HUES6 (cell line): ENCODE results near the gene UBE3A.
"Not testable (repeated sequence)": the region's sequence is repeated elsewhere in the genome, so short reads cannot be mapped to it uniquely, and the experiment has no call there.

Experiments
- H3K27ac ChIP-seq: 2 replicates; pipeline ENCODE4 v1.7.0; 2013; ENCODE audit warnings: low read depth, mild to moderate bottlenecking, low read length, inconsistent platforms
- H3K27me3 ChIP-seq: 2 replicates; pipeline ENCODE4 v1.6.1; 2013; ENCODE audit warnings: low read length; ENCODE audit not compliant: control insufficient read depth, insufficient read depth
- H3K36me3 ChIP-seq: 2 replicates; pipeline ENCODE4 v1.6.1; 2013; ENCODE audit warnings: low read length; ENCODE audit not compliant: control insufficient read depth, insufficient read depth
- H3K4me1 ChIP-seq: 2 replicates; pipeline ENCODE4 v1.6.1; 2013; ENCODE audit warnings: low read length; ENCODE audit not compliant: control insufficient read depth, insufficient read depth
- H3K4me3 ChIP-seq: 2 replicates; pipeline ENCODE4 v1.5.1; 2013; ENCODE audit warnings: low read depth, low read length
- H3K9ac ChIP-seq: one replicate; pipeline ENCODE4 v1.6.1; 2013; ENCODE audit warnings: mild to moderate bottlenecking, low read length
- H3K9me3 ChIP-seq: 2 replicates; pipeline ENCODE4 v1.6.1; 2013; ENCODE audit warnings: low read depth, low read length; ENCODE audit not compliant: control insufficient read depth, insufficient read depth

Gene UBE3A

GRCh38 chr15:25464784-25465183 is 26.0 kb upstream of the UBE3A start:
- Histone ChIP-seq H3K9me3 (no peaks in the 10 kb centered on the region), H3K36me3 (no peaks in the 10 kb centered on the region), H3K4me1 (no peaks in the 10 kb centered on the region), H3K27me3 (no peaks in the 10 kb centered on the region), H3K27ac (no peak overlapping the region), H3K4me3 (no peak overlapping the region), H3K9ac (no peak overlapping the region)

DNA sequence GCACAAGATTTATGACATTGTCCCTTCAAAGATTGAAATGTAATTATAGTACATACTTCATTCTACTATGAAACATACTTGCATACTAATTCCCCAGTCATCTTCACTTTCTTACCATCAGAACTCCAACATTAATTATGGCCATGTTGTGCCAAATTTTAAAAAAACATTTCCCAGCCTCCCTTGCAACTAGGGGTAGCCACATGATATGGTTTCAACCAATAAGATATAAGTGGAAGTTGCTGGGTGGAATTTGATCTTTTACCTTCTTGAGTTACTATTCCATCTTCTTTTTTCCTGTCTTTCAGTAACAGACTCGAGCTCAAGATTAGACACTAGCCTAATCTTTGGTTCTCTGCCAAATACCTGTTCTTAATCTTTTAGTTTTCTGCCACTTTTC is 25.6 kb upstream of the UBE3A start:
- Histone ChIP-seq H3K9ac (no peak overlapping the region), H3K27me3 (no peaks in the 10 kb centered on the region), H3K9me3 (no peaks in the 10 kb centered on the region), H3K4me3 (no peak overlapping the region), H3K4me1 (no peaks in the 10 kb centered on the region), H3K36me3 (no peaks in the 10 kb centered on the region), H3K27ac (no peak overlapping the region)

GRCh38 chr15:25456196-25456595 is 17.4 kb upstream of the UBE3A start:
- H3K4me1 ChIP-seq = no peaks in the 10 kb centered on the region

DNA sequence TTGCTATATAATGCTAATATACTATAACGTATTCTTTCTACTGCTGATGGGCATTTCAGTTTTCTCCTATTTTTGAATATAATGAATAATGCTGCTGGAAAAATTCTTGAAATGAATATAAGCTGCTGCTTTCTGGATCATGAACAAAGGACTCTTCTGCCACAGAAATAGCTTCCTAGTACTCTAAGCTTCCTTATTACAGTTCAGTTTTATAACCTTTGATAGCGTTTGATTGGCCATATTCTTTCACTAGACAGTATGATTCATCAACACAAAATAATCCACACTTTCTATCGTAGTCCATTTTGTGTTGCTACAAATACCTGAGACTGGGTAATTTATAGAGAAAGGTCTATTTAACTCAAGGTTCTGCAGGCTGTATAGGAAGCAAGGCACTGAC is 16.4 kb upstream of the UBE3A start:
- Histone ChIP-seq H3K36me3 (no peaks in the 10 kb centered on the region), H3K4me3 (no peak overlapping the region), H3K27ac (no peak overlapping the region), H3K9me3 (peaks cover 20% of the 10 kb centered on the region; the same call in 1 of the 2 replicates), H3K27me3 (no peaks in the 10 kb centered on the region), H3K9ac (no peak overlapping the region), H3K4me1 (no peaks in the 10 kb centered on the region)

More at GRCh38 chr15:25456196-25456595, 17.4 kb upstream of the UBE3A start:
- Histone ChIP-seq H3K27me3 (no peaks in the 10 kb centered on the region), H3K27ac (no peak overlapping the region), H3K36me3 (no peaks in the 10 kb centered on the region), H3K9me3 (peaks cover 14% of the 10 kb centered on the region; the same call in 1 of the 2 replicates), H3K4me3 (no peak overlapping the region), H3K9ac (no peak overlapping the region)

GRCh38 chr15:25454771-25455170 is 15.9 kb upstream of the UBE3A start:
- Histone ChIP-seq H3K27me3 (no peaks in the 10 kb centered on the region), H3K9ac (no peak overlapping the region), H3K36me3 (no peaks in the 10 kb centered on the region), H3K9me3 (peaks cover 20% of the 10 kb centered on the region; the same call in 1 of the 2 replicates), H3K27ac (no peak overlapping the region), H3K4me3 (no peak overlapping the region), H3K4me1 (no peaks in the 10 kb centered on the region)

DNA sequence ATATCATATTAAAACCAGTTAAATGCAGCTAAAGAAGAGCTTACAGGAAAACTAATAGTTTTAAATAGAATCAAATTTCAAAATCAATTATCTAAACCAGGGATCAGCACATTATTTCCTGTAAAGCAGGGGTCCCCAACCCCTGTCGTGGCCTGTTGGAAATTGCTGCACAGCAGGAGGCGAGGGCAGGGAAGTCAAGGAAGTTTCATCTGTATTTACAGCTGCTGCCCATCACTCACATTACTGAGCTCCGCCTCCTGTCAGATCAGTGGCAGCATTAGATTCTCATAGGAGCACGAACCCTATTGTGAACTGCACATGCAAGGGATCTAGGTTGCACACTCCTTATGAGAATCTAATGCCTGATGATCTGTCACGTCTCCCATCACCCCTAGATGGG is 14.4 kb upstream of the UBE3A start:
- not testable (repeated sequence) for H3K9ac ChIP-seq, H3K4me3 ChIP-seq

GRCh38 chr15:25451501-25451900 is 12.7 kb upstream of the UBE3A start:
- Histone ChIP-seq H3K4me1 (no peaks in the 10 kb centered on the region), H3K4me3 (no peak overlapping the region), H3K9ac (no peak overlapping the region), H3K27ac (no peak overlapping the region), H3K36me3 (no peaks in the 10 kb centered on the region), H3K9me3 (peaks cover 20% of the 10 kb centered on the region; the same call in 1 of the 2 replicates), H3K27me3 (no peaks in the 10 kb centered on the region)

More for the DNA sequence above, 14.4 kb upstream of the UBE3A start:
- H3K36me3 ChIP-seq, H3K27me3 ChIP-seq, H3K27ac ChIP-seq, H3K4me1 ChIP-seq: not testable (repeated sequence)
- H3K9me3 ChIP-seq = peaks cover 20% of the 10 kb centered on the region; the same call in 1 of the 2 replicates

- H3K4me1 ChIP-seq = no peaks in the 10 kb centered on the region
- H3K9ac ChIP-seq = no peak overlapping the region
- H3K27me3 ChIP-seq = no peaks in the 10 kb centered on the region
- H3K27ac ChIP-seq = no peak overlapping the region
- H3K9me3 ChIP-seq = peaks cover 20% of the 10 kb centered on the region; the same call in 1 of the 2 replicates
- H3K36me3 ChIP-seq = no peaks in the 10 kb centered on the region
- no peak overlapping the region for H3K4me3 ChIP-seq
Observed at GRCh38 chr15:25450163-25450562, 11.3 kb upstream of the UBE3A start.

DNA sequence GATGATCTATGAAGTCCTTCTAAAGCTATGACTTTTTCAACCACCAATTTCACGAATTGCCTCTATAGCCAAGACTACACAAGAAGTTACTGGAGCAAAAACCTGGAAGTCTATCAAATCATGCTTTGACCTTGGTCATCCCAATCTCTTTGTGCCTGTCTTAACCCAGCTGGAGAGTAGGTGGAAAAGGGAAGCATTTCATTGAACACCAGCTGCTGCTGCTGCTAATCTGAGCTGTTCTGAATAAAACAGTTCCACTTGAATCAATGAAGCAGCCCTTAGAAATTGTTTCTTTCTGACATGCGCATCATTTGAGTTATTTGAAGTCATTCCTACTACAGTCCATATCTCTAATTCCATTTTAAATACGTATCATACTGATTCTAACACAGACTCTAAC is 7.3 kb upstream of the UBE3A start:
- no peaks in the 10 kb centered on the region for H3K27me3 ChIP-seq
- H3K9ac ChIP-seq = no peak overlapping the region
- H3K36me3 ChIP-seq = no peaks in the 10 kb centered on the region
- peaks cover 5% of the 10 kb centered on the region; the same call in 1 of the 2 replicates for H3K9me3 ChIP-seq
- no peak overlapping the region for H3K27ac ChIP-seq
- no peaks in the 10 kb centered on the region for H3K4me1 ChIP-seq
- no peak overlapping the region for H3K4me3 ChIP-seq

- Histone ChIP-seq H3K27me3 (no peaks in the 10 kb centered on the region), H3K9ac (no peak overlapping the region), H3K4me3 (no peak overlapping the region), H3K4me1 (no peaks in the 10 kb centered on the region), H3K9me3 (no peaks in the 10 kb centered on the region), H3K36me3 (no peaks in the 10 kb centered on the region), H3K27ac (no peak overlapping the region)
Observed at GRCh38 chr15:25445412-25445811, 6.6 kb upstream of the UBE3A start.

DNA sequence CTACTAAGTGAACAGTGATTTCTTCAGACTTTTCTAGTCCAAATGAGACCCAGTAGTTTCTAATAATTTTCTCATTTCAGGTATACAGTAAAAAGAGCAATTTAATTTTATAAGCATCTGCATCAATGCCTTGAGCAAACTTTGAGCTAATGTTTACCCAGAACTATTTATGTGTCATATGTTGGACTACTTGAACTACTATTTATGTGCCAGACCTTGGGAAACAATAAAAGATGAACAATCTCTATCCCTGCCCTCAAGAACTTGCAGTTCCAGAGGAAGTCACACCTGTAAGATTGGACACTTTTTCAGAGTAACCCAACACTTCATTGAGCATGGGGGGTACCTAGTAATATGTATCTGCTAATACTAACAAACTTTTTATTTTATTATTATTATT is 2.3 kb upstream of the UBE3A start:
- Histone ChIP-seq H3K9me3 (no peaks in the 10 kb centered on the region), H3K27ac (no peak overlapping the region), H3K4me1 (peaks cover 11% of the 10 kb centered on the region; the same call in 1 of the 2 replicates), H3K4me3 (no peak overlapping the region), H3K27me3 (no peaks in the 10 kb centered on the region), H3K36me3 (no peaks in the 10 kb centered on the region), H3K9ac (no peak overlapping the region)

GRCh38 chr15:25439369-25439836 is 579 bp upstream of the UBE3A start:
- peaks cover 11% of the 10 kb centered on the region; the same call in 1 of the 2 replicates for H3K4me1 ChIP-seq
- H3K27me3 ChIP-seq = no peaks in the 10 kb centered on the region
- peak overlapping the region; percentile 87 for H3K4me3 ChIP-seq
- H3K9ac ChIP-seq = peak overlapping the region; percentile 82
- H3K27ac ChIP-seq = peak overlapping the region; percentile 92
- H3K36me3 ChIP-seq = no peaks in the 10 kb centered on the region
- no peaks in the 10 kb centered on the region for H3K9me3 ChIP-seq
